NCI-H774 (cell line): ENCODE measurements around the gene NUDT1.

Experiments
- DNase-seq: peaks from one replicate; lab custom pipeline; 2025; lab: John Stamatoyannopoulos, UW

The NUDT1 gene

GRCh38 chr7:2205036-2205780, 36.8 kb upstream of the NUDT1 start:
- no peak for DNase-seq

- no peak for DNase-seq
Measured at GRCh38 chr7:2208712-2209111, 33.3 kb upstream of the NUDT1 start.

- DNase-seq: peak; percentile 9
Measured at GRCh38 chr7:2209146-2209960, 32.7 kb upstream of the NUDT1 start.

DNA sequence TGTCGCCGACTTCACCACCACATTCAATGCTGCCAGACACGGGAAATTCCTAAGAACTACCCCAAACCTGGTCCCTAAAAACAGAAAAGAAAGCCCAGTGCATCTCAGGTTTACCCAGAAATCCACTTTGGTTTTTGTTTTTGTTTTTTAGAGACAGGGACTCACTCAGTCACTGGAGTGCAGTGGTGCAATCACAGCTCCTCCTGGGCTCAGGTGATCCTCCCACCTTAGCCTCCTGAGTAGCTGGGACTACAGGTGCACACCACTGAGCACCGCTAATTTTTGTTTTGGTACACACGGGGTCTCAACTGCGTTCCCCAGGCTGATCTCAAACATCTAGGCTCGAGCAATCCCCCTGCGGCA, 32.1 kb upstream of the NUDT1 start:
- no peak for DNase-seq

GRCh38 chr7:2210551-2211258, 31.3 kb upstream of the NUDT1 start:
- no peak for DNase-seq

GRCh38 chr7:2211259-2211880, 30.7 kb upstream of the NUDT1 start:
- DNase-seq: no peak

- no peak for DNase-seq
Measured at GRCh38 chr7:2211926-2212325, 30.1 kb upstream of the NUDT1 start.

DNA sequence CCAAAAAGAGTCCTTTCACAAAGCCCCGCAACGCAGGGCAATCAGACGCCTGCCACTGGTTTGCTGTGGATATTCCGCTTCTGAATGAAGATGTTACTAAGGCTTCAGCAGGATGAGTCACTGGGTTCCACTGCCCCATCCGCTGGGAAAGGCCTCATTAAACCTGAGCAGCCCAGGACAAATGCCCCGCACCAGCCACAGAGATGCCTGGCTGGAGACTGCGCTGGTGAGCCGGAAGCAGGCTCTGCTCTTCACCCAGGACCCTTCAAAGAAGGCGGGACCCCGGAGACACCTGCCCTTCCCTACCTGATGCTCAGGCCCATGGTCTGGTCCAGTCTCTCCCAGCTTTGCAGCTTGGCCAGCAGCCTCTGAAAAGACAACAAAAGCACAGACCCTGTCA, 29.1 kb upstream of the NUDT1 start:
- DNase-seq: no peak

DNA sequence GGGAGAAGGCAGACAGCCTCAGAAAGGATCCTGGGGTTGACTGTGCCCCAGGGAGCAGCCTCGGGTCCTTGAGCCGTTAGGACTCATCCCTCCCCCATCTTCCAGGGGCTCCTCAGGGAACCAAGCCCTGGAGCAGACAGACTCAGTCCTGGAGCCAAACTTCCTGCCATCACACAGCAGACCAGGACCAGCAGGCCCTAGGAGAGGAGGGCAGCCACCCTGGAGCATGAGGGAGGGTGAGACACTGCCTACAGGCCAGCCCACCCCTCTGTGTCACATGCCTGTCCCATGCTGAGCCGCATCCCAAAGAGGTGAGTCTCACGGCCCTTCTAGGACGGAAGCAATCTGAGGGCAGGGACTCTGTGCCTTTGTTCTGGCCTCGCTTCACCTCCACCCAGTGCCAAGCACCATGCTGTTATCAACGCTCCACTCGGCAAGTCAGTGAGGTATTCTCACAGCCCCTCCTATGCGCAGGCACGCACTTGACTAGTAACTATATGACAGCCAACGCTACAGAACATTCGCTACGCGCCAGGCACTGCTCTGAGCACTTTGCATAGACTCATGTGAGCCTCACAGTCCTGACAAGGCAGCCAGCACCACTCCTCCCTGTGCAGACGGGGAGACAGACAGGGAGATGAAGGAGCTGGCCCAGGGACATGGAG, 28.3 kb upstream of the NUDT1 start:
- DNase-seq: no peak

DNA sequence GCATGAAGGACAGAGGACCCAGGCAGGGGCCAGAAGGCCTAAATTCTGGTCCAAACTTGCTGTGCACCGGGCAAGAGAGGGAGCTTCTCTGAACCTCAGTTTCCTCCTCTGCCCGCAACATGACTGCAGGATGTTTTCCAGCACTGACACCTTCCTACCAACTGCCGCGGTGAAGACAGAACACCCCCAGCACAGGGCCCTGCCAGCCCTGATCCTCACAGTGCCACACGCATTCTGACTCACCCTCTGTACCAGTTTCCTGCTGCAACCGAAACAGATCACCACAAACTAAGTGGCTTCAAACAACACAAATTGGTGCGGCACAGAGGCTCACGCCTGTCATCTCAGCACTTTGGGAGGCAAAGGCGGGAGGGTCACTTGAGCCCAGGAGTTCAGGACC, 27.4 kb upstream of the NUDT1 start:
- no peak for DNase-seq

GRCh38 chr7:2215851-2216250, 26.2 kb upstream of the NUDT1 start:
- no peak for DNase-seq

- DNase-seq: no peak
Measured at GRCh38 chr7:2217206-2217605, 24.8 kb upstream of the NUDT1 start.

GRCh38 chr7:2217716-2218443, 24.1 kb upstream of the NUDT1 start:
- no peak for DNase-seq

DNA sequence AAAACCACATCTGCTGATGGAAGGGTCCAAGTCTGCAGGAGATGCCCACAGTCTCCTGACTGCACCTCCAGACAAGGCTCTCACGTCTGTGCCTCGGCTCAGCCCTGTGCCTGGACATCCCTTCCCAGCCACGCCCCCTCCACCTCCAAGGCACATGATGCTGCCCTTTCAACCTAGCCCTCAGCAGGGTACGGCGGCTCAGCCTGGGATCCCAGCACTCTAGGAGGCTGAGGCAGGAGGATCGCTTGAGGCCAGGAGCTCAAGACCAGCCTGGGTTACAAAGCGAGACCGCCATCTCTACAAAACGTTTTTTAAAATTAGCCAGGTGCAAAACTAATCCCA, 23.6 kb upstream of the NUDT1 start:
- no peak for DNase-seq

GRCh38 chr7:2219136-2219535, 22.9 kb upstream of the NUDT1 start:
- no peak for DNase-seq

DNA sequence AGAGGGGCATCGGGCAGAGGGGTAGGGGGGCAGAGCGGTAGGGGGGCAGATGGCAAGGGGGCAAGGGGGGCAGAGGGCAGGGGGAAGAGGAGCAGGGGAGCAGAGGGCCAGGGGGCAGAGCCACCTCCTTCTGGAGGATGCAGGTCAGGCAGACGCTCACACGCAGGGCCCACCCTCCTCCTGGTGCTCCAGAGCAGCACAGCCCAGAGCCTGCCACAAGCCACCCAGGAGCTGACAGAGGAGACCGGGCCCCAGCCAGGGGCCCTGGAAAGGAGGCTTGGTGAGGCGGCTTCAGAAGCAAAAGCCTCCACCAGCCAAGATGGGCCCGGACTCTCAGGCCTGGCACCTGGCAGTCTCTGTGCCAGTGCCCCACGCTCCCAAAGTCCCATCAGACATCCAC, 22.4 kb upstream of the NUDT1 start:
- no peak for DNase-seq

DNA sequence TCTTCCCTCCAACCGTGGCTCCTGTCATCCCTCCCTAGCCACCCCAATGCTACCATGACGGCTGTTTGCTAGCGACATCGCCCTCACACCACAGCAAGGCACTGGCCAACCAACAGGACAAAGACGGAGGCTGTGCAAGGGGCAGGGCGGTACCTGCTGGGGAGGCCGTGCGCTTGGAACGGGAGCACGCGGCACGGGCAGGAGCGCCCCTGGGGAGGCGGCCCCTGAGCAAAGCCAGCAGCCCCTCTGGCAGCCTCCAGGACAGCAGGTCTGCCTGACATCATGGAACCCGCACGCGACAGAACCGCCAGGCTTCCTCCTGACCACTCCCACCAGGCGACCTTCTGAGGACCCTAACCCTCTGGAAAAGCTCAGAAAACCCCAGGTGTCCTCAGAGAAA, 22.0 kb upstream of the NUDT1 start:
- no peak for DNase-seq

DNA sequence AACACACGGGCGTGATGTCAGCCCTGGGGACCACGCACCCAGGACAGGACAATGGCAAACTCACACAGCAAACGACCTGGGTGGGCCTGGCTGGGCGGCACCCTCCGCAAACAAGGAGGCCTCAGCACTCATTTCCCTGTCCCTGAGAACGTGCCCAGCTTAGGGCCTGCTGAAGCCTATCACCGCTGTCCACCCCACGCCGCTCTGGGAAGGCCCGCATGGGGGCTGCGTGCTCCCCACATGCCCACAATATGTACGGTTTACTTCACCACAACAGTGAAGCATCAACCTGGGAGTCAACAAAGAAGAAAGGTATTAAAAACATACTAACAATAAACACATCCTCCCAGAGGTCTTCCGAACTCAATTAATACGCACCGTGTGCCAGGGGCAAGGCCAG, 21.5 kb upstream of the NUDT1 start:
- no peak for DNase-seq

- no peak for DNase-seq
Measured at GRCh38 chr7:2220954-2221353, 21.1 kb upstream of the NUDT1 start.

- DNase-seq: no peak
Measured at GRCh38 chr7:2222516-2222915, 19.5 kb upstream of the NUDT1 start.

DNA sequence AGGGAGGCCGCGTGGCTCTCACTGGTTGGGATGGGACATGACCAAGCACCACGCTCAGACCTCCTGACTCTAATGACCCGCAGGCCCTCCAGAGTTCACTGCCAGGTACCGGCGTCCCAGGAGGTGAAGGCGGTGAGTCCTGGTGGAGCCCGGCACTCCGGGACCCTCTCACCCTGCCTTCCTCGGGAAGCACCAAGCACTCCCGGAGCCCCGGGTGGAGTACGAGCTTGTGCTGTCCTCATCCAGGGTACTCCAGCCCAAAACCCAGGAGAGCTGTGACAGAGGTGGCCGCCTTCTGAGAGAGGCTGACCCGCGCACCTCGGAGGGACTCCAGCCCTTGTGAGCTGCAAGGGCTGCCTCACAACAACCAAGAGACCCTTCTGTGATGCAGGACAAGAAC, 18.7 kb upstream of the NUDT1 start:
- no peak for DNase-seq
